ENCODE data around the gene FLCN.
A peak's percentile ranks its signal among the peaks of the same experiment; 100 is the strongest.
"Not testable (repeated sequence)": the region's sequence is repeated elsewhere in the genome, so short reads cannot be mapped to it uniquely, and the experiment has no call there.

The FLCN gene

GRCh38 chr17:17237026-17237799 is at the start of gene FLCN:
TSS of gene FLCN (minus strand) at chr17:17237168. CDS start at chr17:17228137, 9,031 bp downstream.
- peak; percentile 73 for DNase-seq

GRCh38 chr17:17285951-17286350 is 49.0 kb upstream of the FLCN start:
- no peak for DNase-seq

GRCh38 chr17:17280613-17281549 is 43.9 kb upstream of the FLCN start, which contains the start of gene COPS3:
TSS of gene COPS3 (minus strand) at chr17:17281246. CDS start at chr17:17281186, 60 bp downstream.
- peak; percentile 95 for DNase-seq

- DNase-seq, result no peak
These were observed 42.3 kb upstream of the FLCN start for GRCh38 chr17:17279316-17279715.

GRCh38 chr17:17277431-17277830 is 40.5 kb upstream of the FLCN start:
- not testable (repeated sequence) for DNase-seq

DNA sequence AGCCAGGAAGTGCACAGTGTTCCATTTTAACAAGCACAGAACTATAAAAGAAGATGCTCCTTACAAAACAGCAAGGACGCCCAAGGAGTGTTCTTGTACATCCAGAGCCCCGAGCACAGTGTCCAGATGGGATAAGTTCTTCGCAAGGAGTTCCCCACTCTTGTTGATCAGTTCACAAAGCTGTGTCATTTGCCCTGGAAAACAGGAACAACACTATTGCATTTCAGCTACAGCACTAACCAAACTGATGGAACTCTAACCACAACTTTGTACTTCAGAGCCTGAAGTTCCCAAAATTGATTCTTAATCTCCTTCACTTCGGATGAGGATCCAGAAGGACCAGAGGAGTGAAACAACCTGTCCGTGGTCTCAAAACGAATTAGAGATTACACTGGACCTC is 39.0 kb upstream of the FLCN start:
- DNase-seq, result no peak

- DNase-seq, result no peak
These were observed 33.2 kb upstream of the FLCN start for GRCh38 chr17:17269926-17270773.

- DNase-seq, result no peak
These were observed 27.5 kb upstream of the FLCN start for GRCh38 chr17:17264430-17264829.

- no peak for DNase-seq
These were observed 22.0 kb upstream of the FLCN start for GRCh38 chr17:17258998-17259397.

- no peak for DNase-seq
These were observed 21.0 kb upstream of the FLCN start for GRCh38 chr17:17258011-17258410.

GRCh38 chr17:17256316-17256715 is 19.3 kb upstream of the FLCN start:
- DNase-seq, result no peak

- DNase-seq, result not testable (repeated sequence)
These were observed 18.7 kb upstream of the FLCN start for GRCh38 chr17:17255689-17256088.

DNA sequence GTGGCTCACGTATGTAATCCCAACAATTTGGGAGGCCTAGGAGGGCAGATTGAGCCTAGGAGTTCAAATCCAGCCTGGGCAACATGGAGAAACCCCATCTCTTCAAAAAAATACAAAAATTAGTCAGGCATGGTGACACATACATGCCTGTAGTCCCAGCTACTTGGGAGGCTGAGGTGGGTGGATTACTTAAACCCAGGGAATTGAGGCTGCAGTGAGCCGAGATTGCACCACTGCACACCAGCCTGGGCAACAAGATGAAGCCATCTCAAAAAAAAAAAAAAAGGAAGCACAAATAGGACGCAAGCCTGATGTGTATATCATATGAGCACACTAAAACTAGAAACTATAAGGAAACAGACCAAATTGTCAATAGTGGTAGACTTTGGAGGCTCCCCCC is 17.1 kb upstream of the FLCN start:
- no peak for DNase-seq

DNA sequence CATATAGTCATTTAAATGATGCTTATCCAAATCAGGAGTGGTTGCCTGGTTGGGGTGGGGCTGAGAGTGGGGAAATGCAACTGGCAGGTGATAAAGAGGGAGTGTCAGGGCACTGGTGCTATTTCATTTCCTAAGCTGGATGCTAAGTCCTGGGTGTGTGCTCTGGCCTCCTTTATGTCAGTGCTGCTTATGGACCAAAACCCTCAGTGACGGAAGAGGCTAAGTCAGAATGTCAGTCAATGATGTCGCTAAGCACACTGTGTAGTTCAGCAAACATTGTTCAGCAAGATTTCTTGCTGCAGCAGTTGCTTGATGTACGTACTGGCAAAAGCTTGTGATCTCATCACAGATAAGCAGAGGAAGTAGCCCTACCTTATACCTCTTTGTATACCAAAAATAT is 16.4 kb upstream of the FLCN start:
- no peak for DNase-seq

GRCh38 chr17:17252149-17252661 is 15.2 kb upstream of the FLCN start:
- DNase-seq, result no peak

GRCh38 chr17:17246879-17247278 is 9.9 kb upstream of the FLCN start:
- no peak for DNase-seq

DNA sequence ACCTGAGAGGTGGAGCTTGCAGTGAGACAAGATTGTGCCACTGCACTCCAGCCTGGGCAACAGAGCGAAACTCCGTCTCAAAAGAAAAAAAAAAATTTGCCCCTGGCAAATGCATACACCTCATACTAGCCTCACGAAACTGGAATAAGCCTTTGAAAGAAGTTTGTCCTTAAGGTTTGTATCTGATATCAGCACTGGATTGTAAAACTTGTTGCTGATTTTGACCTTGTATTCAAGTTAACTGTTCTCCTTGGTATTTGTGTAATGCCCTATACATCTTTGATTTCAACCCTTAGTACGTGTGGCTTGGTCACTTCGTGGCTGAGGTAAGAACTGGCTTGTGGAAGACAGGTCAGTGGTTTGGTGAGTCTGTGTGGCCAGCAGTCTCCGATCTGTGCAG is 6.2 kb upstream of the FLCN start:
- no peak for DNase-seq

DNA sequence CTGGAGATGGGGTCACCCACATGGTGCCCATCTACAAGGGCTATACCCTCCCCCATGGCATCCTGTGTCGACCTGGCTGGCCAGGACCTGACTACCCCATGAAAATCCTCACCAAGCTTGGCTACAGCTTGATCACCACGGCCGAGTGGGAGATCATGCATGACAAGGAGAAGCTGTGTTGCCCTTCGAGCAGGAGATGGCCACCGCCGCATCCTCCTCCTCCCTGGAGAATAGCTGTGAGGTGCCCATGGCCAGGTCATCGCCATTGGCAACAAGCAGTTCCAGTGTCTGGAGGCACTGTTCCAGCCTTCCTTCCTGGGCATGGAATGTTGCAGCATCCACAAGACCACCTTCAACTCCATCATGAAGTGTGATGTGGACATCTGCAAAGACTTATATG is 5.3 kb upstream of the FLCN start:
- no peak for DNase-seq

- DNase-seq, result no peak
These were observed 4.7 kb upstream of the FLCN start for GRCh38 chr17:17241656-17242055.

DNA sequence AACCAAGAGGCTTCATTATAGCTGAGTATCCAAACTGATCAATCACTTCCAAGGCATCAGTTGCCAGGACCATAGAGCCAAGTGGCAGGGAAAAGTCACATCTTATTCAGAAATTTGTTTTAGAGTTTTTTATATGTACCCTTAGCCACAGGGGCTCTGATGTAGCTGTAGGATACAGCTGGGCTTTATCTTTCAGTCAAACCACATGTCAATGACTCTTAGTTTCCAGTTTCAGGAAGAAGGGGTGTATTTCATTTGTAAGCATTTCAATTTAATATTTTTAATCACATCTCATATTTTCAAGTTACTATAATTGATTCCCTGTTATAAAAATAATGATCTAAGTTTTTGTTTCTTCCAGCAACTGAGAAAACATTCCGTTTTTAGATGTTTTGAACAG is 2.9 kb upstream of the FLCN start:
- DNase-seq, result no peak

- no peak for DNase-seq
These were observed 508 bp downstream of the FLCN start for GRCh38 chr17:17236295-17237025.
